Fibroblast of upper back skin (primary cell): Measurements from ENCODE around the gene PRKCE.
A peak's percentile ranks its signal among the peaks of the same experiment; 100 is the strongest.
"Not testable (repeated sequence)": the region's sequence is repeated elsewhere in the genome, so short reads cannot be mapped to it uniquely, and the experiment has no call there.

ENCODE experiments used
- DNase-seq: peaks from one replicate; pipeline ENCODE4 v3.0.0-alpha.2; 2013

The PRKCE gene

DNA sequence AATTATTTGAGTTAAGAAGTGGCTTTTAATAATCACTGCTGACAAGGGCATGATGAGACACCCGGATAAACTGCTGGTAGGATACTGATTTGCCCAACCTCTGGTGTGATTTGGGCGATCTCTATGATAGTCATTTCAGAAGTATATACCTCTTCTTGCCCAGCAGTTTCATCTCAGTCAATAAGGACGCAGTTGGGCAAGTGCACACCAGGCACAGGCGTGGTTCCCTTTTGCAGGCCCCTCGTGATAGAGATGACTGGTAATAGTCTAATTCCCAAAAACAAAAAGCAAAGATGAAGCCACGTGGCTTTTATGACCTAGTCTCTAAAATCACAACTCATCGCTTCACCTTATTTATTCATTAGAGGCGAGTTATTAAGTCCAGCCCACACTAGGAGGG lies 246.4 kb downstream of the PRKCE start:
- no peak for DNase-seq

DNA sequence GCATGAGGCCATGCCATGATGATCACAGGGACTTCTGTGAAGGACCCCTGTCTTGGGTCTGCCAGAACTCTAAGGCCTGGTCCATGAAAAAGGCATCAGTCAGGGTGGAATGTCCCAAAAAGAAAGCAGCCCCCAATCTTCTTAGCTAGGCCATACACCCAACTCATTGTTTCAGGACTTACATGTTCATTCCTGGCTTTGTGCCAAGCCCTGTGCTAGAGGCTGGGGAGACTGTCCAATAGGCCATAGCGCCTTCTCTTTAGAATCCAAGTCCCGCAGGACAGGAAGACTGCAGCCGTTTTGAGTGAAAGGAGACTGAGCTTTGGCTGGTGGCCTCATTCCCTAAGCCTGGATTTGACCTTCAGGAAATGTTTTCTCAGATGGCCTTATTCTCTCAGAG lies 247.3 kb downstream of the PRKCE start:
- DNase-seq: no peak

DNA sequence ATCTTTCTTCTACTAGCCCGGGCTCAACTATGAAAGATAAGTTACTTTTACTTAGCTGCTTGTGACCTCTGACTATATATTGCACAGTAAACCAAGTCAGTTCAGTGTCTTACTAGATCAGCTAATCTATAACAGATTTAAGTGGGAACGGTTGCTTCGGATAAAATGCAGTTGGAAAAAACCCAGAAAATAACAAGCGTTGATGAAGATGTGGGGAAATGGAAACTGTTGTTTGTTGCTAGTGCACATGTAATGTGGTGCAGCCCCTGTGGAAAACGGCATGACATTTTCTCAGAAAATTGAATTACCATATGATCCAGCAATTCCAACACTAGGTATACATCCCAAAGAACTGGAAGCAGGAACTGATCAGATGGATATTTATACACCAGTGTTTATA lies 248.5 kb downstream of the PRKCE start:
- DNase-seq: no peak

DNA sequence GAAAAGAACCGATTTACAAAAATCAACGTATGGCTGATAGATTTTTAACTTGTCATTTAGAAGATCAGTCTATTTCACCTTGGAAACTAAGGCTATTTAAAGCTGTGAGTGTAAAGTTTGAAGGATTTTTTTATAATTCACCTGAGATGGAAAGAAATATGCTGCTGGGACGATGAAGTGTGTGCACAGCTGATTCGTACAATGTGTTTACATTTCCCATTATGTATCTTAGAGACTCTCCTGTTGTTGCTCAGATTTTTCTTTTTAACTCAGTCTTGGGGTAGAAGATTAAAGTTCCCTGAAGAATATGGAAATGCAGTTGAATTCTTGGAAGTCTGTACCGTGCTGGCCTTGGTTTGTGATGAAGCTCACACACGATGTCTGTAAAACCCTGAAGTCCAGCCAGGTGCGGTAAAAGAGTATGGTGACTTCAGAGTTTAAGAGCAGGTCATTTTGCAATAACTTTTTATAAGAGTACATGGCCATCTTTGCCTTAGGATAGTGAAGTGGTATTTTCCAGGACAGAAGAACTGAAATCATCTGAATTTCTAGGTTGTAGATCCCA lies 250.1 kb downstream of the PRKCE start:
- DNase-seq: no peak

DNA sequence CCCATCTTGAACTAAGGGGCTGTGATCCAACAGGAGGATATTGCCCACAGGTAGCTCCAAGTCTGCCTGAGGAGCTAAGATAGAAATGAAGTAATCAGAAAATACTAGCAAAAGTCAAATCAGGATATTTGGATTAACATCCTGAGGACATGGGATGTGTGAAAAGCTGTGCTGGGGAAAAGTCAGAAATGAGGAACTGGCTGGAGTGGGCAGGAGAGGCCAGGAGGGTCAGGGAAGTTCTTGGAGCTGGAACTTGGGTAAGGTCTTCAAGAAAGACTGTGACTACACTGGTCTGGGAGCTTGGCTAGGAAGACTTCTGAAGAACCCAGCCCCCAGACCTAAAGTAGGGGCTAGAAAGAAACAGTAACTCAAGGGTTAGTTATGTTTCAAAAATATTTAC lies 250.9 kb downstream of the PRKCE start:
- no peak for DNase-seq

DNA sequence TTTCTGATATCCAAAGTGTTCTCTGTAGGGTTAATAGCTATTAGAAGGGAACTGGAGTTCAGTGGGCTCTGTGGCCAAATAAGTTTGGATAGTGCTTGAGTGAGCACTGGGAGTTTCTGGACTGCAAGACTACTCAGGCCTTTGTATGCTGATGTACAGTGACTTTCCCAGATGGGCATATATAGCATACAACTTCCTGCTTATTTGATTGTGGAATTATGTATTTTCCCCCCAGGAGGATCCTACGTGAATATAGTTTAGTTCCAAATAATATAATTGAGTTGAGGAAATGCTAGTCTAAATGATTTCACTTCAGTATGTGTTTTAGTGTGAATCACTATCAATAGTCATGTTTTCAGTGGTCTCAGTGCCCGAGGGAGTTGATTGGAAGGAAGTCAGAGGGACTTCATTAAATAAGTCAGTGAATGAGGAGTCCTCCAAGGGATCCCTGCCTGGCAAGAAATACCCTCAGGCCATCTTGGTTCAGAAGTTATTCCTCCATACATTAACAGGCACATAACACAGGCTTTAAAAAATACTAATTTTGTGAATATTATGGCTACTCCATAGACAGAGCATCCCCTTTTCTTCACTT lies 251.4 kb downstream of the PRKCE start:
- peak; percentile 28 for DNase-seq

DNA sequence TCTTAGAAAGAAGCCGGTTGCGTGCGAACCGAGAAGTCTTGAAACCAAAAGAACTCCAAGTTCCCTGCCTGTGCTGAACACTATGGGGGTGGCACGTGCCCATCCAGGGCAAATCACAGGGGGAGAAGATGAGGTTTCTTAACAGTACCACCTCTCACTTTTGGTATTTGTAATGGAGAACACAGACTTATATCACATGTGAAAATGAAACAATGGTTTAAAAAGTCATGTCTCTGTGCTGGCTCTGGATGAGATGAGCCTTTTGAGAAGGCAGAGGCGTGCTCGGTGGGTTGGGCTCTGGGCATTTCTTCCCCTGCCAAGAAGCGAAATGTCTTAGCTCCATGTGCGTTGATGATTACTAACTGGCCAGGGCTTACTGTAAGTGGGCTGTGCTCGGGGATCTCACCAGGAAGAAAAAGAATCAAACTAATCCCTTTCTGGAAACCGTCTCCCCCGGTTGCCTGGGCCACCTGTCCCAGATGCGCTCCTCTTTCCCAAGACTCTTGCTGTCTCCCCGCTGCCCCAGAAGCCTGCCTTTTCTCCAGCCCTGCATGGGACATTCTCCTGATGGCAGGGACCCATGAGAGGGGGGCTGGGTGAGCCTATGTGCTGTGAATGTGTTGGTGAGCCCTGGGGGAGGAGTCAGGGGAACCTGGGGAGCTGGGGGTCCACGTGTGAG lies 252.9 kb downstream of the PRKCE start:
- no peak for DNase-seq

DNA sequence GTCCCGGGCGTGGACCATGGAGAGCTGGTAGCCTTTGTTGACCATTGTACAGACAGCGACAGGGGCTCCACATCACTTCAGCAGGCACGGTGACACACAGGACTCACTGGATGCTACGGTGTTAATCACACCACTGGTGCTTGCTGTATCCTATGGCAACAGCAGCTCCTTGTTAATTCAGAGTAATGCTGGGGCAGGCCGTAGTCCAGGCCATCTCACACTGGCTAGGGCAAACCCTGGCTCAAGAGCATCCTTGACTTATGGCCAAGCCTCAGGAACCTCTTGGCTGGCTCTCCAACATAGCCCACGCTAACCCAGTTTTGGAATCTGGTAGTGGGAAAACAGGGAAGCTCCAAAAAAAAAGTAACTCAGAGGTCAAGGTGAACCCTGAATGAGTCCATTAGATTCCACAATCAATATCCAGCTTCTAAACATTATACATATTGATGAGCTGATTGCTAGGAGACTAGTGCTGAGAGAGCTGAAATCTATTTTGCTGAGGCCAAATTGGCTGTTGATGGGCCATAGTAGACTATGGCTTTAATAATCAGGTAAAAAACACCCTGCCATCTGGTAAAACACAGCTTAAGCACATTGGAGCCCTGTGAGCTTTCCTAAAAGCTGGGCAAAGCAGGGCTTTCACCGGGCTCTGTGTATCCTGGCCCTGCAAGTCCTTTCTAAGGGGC lies 253.6 kb downstream of the PRKCE start:
- no peak for DNase-seq

DNA sequence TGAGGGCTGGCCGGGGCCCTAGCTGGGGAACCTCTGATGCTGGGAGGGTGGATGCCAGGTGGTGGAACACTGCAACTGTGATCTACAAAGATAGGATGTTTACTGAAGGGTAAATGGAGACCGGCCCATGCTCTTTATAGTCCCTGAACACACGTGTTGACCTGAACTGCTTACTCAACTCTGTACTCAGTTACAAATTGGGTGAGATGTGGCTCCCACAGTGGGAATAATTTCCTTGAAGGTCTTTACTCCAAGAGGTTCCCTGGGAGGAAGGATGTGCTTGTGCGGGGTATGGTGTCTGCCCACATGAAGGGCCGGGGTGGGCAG lies 254.1 kb downstream of the PRKCE start:
- DNase-seq: no peak

DNA sequence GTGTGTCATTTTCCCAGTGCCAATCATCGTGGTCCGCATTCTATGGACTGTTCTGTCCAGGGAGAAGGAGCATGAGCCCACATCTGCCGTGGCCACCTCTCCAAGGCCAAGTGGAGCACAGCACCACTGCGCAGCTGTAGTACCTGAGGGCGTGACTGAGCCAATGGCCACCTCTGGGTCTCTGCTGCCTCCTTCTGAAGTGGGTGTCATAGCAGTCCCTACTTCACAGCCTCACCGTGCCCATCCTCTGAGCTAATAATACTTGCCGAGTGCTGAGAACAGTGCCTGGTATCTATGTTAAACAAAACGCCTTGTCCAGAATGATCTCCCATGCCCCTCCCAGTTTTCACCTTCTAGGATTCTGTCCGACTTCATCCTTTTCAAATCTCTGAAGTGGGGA lies 256.1 kb downstream of the PRKCE start:
- DNase-seq: no peak

DNA sequence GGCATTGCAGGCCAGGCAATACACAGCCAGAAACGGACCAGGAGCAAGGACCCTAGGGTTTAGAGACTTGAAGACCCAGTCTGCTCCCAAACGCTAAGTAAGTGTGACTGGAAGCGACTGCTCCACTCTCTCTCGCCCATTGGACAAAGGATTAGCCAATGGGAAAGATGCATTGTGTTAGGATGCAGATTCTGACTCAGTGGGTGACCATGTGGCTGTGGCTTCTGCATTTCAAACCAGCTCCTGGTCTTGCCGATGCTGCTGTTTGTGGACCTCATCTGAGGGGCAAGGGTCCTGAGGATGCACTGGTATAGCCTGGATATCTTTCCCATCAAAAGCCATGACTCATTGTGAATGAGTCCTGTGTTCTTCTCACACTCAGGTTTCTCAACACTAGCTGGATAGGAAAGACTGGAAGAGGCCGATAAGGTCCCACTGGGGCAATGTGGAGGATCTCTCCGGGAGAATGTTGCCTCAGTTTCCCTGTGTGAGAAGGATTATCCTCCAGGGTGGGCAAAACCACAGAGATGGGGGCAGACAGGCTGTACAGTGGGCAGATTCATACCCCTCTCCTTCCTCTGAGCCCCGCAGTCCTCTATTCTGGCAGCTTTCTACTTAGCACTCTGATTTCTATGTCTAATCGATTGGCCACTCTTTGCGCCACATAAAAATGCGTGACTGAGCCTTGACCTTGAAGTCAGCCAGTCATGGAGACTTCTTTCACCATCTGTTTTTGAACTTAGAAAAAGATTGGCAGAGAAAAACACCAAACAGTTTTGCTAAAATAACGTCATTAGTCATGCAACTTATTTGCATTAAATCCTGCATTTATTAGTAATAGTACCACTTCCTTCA lies 257.1 kb downstream of the PRKCE start:
- DNase-seq: no peak

DNA sequence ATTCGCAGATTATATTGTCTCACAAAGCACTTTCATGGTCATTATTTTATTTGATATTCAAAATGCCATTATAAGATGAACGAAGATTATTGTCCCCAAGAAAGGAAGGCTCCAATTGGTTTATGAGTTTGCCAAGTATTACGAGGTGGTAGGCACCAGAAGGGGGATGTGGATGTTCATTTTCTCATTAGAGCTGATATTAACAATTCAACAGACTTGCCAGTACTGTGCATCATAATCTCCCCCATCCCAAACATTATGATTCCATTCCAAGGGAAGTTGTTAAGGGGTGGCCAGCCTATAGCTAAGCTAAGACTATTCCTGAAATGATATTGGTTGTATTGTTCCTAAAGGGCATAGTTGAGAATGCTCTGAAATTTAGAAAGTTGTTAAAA lies 257.7 kb downstream of the PRKCE start:
- DNase-seq: no peak

DNA sequence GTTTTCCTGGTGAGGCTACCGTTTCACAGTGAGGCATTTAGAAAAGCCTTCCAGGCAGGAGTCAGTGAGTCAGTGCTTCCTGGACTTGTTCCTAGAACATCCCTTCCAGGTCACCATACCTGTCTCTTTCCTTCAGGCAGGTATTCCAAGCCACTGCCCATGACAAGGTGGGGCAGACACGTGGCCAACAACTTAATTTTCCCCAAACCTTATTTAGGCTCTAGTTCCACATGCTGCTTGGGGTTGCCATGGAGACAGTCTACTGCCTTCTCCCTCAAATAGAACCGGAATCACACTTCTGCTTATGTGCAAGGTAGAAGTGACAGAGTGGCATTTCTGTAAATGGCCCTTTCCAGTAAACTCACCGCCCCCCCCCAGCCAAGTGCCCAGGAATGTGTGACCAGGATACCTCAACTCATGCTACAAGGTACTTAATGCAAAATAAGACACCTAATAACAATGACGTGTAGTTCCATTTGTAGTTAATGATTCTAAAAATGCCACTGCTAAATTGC lies 258.3 kb downstream of the PRKCE start:
- DNase-seq: no peak

DNA sequence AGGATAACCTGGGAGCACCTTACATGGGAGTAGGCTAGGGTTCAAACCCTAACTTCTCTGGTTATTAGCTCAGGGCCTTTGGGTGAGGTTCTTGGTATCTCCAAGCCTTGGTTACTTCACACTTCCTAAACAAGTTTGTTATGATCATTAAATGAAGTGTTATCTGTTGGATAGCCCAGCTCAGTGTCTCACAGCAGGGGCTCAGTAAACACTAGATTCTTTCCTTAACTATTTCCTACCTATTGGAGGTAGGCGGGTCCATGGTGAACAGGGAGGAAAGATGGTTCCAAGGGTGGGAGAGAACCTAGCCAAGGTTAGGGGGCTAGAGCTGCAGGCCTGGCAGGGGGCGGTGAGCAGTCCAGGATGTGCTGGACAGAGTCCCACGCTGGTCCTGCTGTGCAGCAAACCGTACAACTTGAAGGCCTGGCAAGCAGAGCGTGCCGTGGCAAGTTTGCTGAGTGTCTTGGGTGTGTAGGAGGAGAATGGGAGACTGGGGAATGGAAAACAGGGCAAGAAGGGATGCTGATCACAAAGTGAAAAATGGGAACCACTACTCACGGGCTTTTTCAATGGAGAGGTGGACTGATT lies 259.1 kb downstream of the PRKCE start:
- DNase-seq: no peak

DNA sequence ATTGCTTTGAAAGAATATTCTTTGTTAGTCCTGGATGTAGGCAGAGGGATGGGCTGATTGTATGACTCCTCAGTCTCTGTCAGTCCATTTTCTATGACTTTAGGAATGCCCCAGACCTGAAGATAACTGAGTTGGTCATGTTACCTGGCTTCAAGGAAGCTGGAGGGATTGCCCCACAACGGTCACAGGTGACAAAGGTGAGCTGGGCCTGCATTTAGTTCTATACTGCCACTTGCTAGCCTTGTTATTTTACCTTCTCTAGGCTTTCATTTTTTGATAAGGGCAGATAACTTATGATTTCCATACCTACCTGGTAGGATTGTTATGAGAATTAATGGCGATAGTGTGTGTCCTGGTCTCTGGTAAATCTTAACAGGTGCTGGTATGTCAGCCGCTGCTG lies 260.1 kb downstream of the PRKCE start:
- no peak for DNase-seq

DNA sequence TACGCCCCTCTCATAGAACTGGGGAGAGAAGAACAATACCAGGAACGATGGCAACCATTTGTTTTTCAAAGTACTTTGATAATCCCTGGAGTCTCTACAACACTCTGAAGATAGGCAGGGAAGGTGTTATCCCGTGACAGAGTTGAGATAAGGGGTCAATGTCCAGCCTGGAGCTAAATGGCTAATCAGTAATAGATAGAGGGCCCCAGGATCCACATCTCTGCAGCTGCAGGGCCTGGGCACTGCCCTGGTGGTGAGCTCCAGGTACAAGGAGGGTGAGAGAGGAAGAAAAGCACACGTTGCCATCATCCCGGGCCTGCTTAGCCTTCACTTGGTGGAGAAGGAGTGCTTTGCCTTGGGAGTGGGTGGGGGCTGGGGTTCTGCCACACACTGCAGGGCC lies 260.6 kb downstream of the PRKCE start:
- DNase-seq: no peak

DNA sequence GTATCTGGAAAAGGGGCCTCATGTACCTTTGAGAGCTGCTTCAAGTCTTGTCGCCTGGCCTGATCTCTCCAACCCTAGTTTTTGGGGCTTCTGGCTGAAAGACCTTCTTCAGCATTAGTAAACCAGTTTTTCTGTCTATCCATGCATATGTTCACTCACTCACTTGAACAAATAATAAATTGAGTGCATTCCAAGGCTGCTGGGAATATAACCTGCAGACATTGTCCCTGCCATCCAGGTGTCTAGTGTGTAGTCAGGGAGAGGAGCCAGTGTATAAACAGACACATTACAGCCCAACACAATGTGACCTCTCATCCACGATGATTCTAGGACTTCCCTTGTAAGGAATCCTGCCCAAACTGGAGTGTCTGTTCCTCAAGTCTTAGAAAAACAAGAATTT lies 262.1 kb downstream of the PRKCE start:
- no peak for DNase-seq

DNA sequence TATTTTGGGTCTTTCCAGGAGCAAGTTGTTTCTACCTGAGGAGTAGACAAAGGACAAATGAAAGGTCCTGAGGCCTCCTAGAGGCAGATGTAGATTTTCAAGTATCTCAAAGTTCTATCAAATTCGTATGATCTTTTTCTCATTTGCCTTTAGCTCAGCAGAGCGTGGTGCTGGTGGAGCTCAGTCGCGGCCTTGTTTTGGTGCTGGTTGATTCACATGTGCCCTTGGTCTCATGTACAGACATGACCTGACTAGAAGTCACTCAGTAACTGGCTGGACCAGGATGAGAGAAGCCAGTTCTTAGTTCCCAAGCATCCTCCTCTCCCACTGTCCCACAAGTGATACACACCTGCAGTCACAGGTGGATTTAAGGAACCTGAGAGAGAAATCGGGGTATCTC lies 264.0 kb downstream of the PRKCE start:
- DNase-seq: no peak

DNA sequence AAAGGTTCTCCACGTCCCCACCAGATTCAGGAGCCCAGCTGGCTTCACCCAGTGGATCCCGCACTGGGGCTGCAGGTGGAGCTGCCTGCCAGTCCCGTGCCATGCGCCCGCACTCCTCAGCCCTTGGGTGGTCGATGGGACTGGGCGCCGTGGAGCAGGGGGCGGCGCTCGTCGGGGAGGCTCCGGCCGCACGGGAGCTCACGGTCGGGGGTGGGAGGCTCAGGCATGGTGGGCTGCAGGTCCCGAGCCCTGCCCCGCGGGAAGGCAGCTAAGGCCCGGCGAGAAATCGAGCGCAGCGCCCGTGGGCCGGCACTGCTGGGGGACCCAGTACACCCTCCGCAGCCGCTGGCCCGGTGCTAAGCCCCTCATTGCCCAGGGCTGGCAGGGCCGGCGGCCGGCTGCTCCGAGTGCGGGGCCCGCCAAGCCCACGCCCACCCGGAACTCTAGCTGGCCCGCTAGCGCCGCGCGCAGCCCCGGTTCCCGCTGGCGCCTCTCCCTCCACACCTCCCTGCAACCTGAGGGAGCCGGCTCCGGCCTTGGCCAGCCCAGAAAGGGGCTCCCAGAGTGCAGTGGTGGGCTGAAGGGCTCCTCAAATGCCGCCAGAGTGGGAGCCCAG lies 266.2 kb downstream of the PRKCE start:
- DNase-seq: not testable (repeated sequence)

DNA sequence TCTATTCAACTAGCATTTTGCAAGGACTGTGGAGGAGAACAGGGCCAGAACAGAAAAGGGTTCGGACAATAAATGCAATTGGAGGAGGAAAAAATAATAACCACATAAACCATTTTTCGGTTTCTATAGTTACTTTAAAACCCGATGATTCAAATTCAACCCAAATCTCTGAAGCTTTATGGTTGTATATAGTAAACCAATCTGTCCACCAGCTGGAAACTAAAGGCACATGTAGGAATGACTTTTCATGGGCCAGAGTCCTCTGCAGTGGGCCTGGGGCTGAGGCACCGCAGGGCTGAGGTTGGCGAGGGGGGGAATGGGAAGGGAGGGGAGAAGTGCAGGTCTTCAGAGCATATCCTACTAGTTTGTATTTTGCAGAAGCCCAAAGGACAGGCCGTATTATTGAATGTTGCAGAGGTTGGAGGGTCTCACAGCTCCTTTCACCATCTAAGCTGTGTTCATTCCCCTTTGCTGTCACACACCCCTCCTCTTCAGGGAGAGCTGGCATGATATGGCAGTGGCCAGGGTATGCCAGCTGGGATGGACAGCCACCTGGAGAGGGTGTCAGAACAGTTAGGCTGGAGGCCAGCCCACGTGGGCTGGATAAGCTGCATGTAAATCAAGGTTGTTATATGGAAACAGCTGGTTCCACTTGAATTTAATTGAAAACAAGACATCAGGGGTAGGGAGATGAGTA lies 267.1 kb downstream of the PRKCE start:
- DNase-seq: no peak

DNA sequence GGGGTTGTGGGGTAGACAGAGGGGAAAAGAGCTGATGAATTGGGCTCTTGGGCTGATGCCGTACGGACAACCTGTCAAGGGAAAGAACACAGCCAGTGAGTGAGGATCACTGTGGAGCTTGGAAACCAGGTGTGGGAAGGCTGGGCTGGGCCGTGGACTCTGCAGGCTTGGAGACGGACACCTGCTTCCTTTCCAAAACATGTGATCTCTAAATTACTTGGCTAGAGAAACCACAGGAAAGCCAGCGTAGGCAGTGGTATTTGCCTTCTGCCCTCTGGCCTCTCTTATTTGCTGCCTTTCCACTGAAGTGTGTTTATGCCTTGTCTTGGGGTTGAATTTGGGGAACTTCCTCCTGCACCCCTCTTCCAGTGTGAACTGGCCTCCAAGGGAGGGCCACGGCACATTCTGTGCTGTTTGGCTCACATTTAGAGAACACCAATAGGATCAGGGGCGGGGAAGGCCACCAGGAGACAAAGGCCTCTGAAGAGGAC lies 267.7 kb downstream of the PRKCE start:
- no peak for DNase-seq

DNA sequence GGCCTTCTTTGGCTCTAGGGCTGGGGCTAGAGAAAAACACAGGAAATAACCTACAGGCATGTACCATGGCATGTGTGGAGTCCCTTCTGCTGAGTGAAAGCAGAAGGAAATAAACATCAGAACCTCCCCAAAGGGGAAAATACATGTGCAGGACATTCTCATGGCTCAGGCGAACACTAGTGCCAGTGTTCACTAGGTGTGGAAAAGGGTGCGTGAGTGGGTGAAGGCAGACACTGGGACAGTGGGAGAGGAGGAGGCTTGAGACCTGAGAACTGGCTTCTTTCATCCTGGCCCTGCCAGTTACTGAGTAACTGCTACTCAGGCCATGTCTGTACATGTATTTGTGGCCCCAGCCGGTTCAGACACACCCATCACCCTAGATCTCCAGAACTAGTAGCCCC lies 268.2 kb downstream of the PRKCE start:
- DNase-seq: no peak
